Stimulated activated CD8-positive, alpha-beta memory T cell treated with anti-CD3 and anti-CD28 coated beads, Interleukin-7, amount 100 ng/mL, for 48 hours (primary cell): Measurements from ENCODE around the gene CDC42BPB.

ENCODE experiments used
- DNase-seq, 2 donors: peaks; one replicate each; pipeline ENCODE4 v3.0.0-alpha.2; 2020; ENCODE audit warnings: low read depth in 1 of 2; ENCODE audit errors: extremely low read depth in 1 of 2

The CDC42BPB gene

DNA sequence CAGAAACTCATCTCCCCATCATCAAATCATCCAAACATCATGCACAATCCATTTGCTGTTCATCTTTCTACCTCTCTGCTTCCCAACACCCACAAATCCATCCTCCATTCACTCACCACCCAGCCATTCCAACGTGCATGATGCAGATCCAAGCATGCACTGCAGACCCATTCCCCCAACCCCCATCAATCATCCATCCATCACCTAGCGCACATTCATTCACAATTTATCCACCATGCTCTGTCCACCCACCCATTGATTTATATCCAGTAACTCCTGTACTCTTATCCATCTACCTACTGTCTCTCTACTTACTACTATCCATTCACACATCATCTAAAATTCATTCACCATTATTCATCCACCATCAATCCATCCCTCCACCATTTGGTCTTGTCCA, 138.9 kb downstream of the CDC42BPB start:
- no peak for DNase-seq

DNA sequence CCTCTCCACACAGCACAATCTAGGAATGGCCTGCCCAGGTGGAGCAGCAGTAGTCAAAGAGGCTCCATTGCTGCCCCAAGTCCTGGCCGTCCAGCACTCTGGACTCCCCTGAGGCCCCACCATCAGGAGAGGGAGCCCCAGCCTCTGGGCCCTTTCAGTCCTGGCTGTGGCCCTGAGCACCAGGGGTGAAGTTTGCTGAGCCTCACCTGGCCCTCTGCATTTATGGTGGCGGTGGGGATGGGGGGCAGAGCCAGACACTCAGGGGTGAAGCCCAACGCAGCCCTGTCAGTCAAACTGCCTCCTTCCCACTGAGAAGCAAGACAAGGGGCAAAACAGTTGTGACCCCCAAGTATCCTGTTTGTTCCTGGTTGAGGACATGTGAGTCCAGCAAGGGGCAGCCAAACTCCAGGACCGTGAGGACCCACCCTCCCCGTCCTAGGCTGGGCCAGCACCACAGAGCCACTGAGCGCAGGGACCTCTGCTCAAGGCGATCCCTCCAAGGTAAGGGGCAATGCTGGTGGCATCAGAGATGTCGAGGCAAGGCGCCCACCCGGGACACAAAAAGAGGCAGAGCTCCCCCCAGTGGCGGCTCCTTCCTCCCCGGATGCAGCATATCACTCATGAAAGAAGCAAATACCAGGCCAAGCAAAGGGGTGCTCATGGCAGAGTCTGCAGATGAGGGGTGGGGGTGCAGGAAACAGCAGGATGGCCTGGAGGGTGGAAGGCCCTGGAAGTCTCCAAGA, 139.7 kb downstream of the CDC42BPB start:
- DNase-seq: peak; percentile 21 to 42

DNA sequence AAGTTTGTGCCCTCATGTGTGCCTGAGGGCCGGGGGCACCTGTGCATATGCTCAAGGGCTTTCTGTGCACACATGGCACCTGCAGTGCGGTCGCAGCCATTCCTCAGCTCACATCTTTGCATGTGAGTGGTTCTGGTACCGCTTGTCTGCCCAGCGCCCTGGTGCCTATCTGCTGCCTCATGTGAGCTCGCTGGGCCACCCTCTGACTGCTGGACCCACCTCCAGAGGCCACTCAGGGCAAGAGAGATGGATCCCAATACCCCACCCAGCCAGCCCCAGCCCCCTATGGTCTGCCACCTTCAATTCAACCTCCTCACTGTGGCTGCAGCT, 140.3 kb downstream of the CDC42BPB start:
- no peak for DNase-seq

DNA sequence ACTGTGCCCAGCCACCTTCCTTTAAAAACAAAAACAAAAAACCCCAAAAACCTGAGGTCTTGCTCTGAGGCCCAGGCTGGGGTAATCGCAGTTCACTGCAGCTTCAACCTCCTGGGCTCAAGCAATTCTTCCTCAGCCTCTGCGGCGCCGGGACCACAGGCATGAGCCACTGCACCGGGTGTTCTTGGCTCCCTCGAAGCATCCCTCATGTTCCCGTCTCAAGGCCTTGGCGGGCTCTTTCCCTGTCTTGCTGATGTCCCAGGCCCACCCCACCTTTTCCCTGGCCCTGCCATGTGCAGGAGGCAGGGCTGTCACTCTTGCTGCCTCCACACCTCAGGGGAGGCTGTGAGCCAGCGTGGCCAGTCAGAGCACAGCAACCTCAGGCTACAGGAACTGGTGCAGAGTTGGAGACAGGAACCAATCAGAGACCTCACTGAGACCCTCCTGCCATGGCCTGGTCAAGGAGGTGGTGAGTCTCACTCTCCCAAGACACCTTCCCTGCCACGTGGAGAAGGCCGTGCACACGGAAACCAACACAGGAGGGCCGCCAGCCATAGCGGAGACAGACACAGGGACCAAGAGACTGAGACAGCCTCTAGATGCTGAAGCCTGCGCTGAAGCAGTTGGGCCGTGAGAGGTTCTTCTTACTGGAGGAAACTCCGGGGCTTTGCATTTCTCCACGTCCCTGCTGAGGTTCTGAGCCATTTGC, 140.8 kb downstream of the CDC42BPB start:
- no peak for DNase-seq

DNA sequence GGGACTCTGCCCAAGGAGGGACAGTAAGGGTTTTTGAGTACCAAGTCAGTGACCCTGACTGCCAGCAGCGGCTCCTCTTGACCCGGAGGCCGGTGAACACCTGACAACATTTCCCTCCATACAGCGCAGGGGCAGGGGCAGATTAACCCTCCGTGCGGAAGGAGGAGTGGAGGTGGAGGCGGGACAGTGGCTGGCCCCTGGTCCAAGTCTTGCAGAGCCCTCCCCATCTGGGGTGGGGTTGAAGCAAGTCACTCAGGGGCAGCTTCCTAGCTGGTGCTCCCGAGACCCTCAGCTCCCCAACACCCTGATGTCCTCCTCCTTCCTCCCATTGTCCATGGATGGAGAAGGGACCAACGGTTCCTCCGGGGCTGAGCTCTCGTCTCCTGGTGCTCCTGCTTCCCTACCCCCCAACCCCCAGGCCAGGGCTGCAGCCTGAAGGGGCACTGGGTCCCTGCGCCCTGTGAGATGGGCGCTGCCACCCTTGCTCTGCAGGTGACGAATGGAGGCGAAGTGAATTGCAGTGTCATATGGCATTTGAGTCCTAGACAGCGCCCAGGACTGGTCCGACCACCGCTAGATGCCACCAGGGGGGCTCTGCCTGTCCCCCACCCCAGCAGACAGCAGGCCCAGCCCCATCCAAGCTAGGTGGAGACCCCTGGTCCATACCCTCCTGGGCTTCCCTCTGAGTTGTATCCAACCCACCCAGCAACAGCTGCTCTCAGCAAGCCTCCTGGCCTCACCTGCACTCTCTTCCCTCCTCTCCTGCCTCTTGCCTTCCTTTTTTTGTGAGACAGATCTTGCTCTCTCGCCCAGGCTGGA, 141.8 kb downstream of the CDC42BPB start:
- DNase-seq: no peak

DNA sequence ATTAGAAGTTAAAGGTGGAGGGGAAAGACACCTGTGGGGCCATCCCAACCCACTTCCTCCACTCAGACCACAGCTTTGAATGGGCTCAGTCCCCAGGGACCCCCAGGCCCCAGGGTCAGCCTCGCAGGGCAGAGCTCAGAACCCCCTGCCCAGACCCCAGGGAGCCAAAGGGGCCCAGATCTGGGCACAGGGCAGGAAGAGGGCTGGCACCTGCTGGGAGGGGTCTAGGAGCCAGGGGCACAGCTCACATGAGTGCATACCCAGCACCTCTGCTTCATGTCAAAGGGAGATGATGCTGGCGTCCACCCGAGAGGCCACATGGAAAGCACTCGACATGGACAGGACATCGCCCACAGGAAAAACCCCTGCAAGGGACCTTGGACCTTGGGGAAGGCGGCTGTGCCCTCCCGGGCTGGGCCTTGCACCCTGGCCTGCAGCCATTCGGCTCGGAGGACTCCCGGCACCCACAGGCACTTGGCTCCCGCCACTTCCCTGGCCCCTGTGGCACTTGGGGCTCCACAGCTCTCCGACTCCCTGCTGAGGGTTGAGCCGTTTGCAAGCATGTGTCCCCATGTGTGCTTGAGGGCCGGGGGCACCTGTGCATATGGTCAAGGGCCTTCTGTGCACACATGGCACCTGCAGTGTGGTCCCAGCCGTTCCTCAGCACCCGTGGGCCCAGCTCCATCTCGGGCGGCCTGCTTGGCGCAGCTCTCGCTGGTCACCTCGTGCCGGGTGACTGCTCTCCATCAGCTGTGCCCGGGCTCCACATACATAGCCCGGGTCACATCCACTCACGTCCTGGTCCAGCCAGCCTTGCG, 142.7 kb downstream of the CDC42BPB start:
- DNase-seq: no peak

DNA sequence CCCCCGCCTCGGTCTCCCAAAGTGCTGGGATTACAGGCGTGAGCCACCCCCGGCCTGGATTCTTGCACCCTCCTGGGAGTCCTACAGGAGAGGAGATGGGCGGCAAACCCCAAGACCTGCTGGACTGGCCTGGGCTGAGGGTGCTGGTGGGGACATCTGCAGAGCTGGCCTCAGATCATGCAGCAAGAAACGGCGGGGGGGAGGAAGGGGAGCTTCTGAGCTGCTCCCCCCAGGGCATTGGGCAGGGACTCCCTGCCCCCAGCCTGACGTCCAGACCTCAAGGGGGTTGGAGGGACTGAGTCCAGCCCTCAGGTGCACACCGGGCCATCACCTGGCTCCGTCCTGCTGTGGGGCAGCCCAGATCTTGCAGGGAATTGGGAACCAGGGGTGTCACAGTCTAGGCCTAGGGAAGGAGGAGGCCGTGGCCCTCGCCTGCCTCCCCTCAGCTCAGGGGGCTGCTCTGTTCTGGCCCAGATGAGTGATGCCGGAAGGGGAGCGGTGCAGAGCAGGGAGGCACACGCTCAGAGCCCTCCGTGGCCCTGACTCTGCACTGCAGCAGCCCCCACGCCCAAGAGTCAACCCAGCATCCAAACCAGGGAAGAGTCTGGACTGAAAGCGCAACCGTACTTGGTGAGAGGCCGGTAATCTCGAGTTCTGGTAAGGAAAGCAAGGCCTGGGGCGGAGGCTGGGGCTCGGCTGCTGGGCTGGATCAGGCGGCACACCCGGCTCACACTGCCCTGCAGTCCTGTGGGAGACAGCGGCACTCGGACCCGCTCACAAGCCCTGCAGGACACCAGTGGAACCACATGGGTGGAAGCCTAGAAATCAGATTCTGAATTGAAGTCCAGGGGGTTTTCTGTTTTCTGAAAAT, 143.8 kb downstream of the CDC42BPB start:
- DNase-seq: no peak

DNA sequence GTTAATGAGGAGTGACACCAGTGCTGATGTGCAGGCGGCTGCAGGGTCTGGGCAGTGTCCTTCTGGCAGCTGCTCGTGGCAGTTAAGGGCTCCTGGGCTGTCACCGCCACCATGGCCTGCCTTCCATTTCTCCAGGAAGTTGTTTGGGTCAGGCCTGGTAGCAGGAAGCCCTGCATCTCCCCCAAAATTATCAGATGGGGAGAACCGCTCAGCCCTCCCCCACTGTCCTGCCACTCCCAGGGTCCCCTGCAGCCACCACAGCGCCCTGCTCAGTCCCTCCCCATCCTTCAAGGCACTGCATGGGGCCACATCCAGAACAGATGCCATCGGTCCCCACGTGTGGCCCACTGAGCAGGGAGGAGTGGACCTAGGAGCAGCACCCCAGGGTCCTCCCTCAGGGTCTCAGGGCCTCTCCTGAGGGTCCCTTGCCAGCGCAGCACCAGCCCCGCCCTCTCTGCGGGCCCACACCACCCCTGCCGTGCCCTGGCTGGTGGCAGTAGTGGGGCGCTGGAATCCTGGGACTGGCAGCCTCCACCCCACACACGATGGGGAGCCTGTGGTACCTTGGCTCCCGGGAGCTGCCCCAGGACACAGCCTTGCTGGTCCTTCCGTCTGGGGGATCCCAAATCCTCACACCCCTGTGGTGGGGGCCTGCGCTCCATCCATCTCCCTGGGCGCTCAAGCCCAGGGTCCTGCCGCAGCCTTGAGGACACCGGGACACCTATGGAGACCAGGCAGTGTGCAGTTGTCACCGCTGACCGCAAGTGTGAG, 145.2 kb downstream of the CDC42BPB start:
- DNase-seq: no peak

DNA sequence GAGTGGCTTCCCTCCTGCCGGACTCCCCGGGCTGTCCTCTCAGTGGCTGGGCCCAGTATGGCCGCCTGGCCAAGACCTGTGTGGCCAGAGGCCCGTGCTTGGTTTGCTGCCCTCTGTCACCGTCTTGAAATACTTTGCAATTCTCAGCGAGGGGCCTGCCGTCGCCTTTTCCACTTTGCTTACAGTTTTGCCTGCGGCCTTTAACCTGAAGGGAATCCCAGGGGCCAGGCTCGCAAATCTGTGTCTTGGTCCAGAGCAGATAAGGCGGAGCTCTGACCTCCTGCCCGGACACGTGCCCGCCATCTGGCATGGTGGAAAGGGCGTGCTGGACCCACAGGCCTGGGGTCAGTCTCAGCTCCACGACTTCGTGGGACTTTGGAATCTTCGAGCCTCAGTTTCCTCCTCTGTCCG, 145.8 kb downstream of the CDC42BPB start:
- DNase-seq: no peak

DNA sequence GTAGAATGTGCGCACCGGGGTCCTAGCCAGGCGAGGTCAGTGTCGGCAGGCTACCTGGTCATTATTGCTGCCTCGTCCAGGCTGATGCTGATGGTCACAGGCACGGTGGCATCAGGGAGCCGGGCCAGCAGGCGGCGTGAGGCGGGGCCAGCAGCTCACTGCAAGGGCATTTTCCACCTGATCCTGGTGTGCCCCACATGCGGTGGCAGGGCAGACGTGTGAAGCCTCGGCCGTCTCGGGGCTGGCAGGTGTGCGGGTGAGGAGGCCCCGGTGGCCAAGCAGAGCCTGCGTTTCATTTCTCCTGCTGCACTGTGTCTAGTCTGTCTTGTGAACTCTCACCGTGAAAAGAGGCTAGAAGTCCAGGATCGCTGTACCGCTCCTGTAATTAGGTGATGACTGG, 146.9 kb downstream of the CDC42BPB start:
- DNase-seq: no peak

DNA sequence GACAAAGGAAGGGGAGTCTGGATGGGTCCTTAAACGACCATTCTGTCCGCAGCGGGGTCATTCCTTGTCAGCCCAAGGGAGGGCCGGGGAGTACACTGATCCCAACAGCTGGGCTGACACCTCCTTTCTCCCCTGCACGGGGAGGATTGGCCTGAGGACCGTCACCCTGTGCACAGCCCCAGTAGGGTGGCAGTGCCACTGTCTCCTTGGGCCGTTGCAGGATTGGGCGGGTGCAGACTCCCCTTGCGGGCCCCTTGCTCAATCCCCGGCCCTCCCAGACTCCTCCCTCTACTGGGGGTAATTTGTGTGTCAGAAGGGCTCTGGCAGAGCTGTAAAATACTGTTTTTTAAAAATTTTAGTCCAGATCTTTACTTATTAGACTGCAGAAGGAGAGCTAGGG, 147.4 kb downstream of the CDC42BPB start:
- DNase-seq: no peak

DNA sequence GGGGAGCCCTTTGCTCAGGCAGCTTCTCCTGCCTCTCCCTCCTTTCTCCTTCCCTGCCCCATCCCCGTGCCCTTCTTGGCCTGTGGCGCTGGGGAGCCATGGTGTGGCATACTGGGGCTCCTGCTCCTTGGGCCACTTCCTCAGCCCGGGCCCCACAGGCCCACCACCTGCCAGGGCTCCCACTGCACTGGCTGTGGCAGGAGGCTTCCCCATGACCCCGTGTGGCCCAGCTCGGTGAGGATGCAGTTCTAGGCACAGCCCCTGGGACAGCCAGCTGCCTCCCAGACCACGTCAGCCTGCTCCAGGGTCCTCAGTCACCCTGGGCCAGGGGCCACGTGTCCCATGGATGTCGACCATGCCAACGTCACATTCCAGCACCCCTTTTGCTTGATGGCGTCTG, 147.9 kb downstream of the CDC42BPB start:
- DNase-seq: no peak

DNA sequence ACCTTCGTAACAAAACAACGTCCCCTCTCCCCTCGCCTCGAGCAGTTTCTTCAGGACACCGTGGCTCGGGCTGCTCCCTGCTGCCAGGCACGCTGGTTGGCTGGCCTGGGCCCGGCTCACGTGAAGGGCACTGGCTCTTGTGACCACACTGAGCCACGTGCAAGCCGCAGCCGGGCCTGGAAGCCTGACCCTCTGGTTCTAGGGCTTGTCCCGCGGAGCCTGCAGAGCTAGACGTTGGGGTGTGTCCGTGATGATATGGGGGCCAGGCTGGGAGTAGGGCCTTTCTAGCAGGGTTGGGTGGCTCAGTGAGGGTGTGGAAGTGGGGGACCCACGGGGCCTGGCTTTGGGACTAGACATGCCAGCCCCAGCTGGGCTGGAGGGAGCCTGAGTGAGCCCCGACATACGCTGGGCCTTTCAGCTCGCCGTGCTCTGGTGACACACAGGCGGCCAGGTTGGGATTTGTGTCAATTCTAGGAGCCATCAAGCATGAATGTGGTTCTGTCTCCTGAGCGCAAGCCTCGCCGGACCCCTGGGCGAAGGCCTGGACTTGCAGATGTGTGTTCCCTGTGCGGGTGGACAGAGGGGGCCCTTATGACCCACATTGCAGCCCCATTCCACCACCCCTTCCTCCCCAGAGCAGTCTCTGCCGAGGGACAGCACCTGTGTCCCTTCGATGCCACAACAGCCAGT, 148.4 kb downstream of the CDC42BPB start:
- no peak for DNase-seq

DNA sequence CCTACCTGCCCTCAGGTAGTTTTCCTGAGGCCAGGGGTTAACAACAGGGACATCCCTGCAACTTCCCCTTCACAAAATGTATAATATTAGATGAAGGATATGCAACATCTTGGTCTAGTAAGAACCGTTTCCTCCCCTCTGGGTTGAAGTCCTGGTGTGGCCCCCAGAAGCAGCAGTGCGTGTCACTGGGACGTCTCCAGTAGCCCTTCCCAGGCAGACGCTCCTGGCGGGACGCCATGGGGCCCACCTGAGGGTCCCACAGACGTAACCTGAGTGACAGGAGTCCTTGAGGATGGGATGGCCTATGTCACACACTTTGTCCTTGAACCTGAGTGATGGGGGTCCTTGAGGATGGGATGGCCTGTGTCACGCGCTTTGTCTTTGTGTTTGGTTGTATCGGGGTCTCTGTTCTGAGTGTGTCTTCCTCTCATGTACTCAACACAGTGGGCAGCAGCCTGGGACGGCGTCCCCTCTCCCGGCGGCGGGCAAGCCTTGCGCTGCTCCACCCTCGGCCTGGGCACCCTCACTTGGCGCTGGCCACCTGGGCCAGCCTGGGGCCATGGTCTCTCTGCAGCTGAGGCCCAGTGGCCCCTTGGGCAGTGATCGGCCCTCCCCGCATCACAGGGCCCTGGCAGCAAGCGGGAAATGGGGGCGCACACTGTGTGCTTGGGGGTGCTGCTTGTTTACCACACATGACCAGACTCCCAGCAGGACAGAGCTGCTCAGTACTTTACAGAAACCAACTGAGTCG, 149.2 kb downstream of the CDC42BPB start:
- DNase-seq: no peak

DNA sequence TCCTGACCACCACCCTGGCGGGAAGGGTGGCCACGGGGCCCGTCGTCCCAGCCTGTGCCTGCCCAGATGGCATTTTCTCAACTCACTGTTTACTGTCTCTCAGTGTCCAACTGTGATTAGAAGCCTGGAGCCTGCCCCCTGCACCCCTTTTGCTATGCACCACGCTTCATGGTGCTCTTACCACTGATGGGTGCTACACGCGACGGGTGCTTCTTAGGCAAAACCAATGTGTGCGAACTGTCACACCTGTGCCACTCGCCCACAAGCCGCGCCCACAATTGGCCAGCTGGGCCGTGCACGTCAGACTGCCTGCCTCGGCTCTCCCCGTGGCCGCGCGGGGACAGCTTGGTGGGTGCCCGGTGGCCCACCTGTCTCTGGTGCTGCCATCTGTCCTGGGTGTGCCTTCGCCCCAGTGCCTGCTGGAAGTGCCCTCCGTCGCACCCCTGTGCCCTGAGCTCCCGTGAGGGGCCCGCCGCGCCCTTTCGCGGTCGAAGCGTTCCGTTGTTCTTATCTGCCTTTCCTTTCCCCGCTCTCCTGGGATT, 150.0 kb downstream of the CDC42BPB start:
- DNase-seq: no peak

DNA sequence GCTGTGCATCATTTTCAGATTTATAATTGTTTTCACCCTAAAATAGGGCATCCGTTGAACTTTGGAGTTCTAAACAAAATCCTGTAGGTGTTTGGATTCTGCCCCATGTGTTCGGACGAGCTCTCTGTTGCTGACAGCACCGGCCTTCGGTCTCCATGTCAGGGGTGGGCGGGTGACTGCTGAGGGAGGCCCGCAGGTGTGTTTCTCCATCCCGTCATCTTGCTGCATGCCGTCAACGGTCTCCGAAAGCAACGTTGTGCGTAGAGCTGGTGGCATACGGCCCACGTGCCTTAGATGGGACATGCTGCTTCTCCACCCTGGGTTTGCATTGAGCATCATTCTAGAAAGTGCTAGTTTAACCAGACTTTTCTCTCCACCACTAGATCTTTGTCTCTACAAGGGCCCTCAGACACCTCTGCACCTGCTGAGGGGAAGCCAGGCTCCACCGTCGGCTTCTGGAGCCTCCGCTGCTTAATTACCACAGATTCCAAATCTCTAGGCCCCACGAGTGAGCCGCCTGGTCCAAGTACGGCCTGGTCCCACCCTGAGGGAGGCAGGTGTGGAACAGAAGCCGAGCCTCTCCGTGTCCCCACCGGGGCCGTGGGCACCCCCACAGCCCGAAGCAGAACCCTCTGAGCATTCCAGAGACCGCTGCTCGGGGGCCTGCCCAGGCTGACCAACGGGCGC, 150.6 kb downstream of the CDC42BPB start:
- no peak for DNase-seq
